Ishikawa (cell line): ENCODE results near the gene BANF2.

ENCODE experiments used
- CEBPB ChIP-seq: IDR thresholded peaks from 2 replicates; pipeline ENCODE4 v1.6.1; 2012
- EGR1 ChIP-seq: IDR thresholded peaks from 2 replicates; pipeline ENCODE4 v1.6.1; 2012
- EP300 ChIP-seq: IDR thresholded peaks from 2 replicates; pipeline ENCODE4 v1.6.1; 2012; ENCODE audit warnings: borderline replicate concordance
- FOXM1 ChIP-seq: IDR thresholded peaks from 2 replicates; pipeline ENCODE4 v1.6.1; 2012; ENCODE audit warnings: low read depth, borderline replicate concordance
- NFIC ChIP-seq: IDR thresholded peaks from 2 replicates; pipeline ENCODE4 v1.6.1; 2012
- RAD21 ChIP-seq: IDR thresholded peaks from 2 replicates; pipeline ENCODE4 v1.6.1; 2012; ENCODE audit warnings: low read depth
- TEAD4 ChIP-seq: IDR thresholded peaks from 2 replicates; pipeline ENCODE4 v1.6.1; 2012
- ZBTB7A ChIP-seq: IDR thresholded peaks from 2 replicates; pipeline ENCODE4 v1.6.1; 2012; ENCODE audit warnings: low read depth
- TF ChIP-seq, protein P1 (sequence below): IDR thresholded peaks from 2 replicates; pipeline ENCODE4 v1.6.1; 2012; ENCODE audit warnings: low read depth, mild to moderate bottlenecking
- TF ChIP-seq, protein P2 (sequence below): IDR thresholded peaks from 2 replicates; pipeline ENCODE4 v1.6.1; 2012

DNA sequence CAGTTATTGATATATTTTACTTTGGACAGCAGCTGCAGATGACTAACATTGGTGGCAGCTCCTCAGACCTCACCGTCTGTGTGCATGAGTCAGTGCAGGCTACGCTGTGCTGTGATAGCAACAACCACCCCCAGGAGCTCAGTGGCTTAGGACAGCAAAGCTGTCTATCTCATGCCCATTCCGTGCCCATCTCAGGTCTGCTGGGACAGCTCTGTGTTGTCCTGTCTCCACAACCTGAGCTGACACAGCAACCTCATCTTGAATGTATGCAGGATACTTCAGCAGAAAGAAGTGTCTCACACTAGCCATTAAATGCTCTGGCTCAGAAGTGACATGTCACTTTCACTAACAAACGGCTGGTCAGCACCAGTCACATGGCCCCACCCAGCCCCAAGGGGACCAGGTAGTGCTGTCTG lies 47.7 kb downstream of the BANF2 start:
- TF ChIP-seq TEAD4 (no peak), ZBTB7A (no peak), CEBPB (no peak), RAD21 (no peak), NFIC (no peak), FOXM1 (no peak), EP300 (no peak), EGR1 (no peak)
- TF ChIP-seq, protein P1, sequence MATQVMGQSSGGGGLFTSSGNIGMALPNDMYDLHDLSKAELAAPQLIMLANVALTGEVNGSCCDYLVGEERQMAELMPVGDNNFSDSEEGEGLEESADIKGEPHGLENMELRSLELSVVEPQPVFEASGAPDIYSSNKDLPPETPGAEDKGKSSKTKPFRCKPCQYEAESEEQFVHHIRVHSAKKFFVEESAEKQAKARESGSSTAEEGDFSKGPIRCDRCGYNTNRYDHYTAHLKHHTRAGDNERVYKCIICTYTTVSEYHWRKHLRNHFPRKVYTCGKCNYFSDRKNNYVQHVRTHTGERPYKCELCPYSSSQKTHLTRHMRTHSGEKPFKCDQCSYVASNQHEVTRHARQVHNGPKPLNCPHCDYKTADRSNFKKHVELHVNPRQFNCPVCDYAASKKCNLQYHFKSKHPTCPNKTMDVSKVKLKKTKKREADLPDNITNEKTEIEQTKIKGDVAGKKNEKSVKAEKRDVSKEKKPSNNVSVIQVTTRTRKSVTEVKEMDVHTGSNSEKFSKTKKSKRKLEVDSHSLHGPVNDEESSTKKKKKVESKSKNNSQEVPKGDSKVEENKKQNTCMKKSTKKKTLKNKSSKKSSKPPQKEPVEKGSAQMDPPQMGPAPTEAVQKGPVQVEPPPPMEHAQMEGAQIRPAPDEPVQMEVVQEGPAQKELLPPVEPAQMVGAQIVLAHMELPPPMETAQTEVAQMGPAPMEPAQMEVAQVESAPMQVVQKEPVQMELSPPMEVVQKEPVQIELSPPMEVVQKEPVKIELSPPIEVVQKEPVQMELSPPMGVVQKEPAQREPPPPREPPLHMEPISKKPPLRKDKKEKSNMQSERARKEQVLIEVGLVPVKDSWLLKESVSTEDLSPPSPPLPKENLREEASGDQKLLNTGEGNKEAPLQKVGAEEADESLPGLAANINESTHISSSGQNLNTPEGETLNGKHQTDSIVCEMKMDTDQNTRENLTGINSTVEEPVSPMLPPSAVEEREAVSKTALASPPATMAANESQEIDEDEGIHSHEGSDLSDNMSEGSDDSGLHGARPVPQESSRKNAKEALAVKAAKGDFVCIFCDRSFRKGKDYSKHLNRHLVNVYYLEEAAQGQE, result no peak; the same call in 1 of the 2 replicates
- TF ChIP-seq, protein P2, sequence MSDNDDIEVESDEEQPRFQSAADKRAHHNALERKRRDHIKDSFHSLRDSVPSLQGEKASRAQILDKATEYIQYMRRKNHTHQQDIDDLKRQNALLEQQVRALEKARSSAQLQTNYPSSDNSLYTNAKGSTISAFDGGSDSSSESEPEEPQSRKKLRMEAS, result no peak
